Measurements from ENCODE around the gene HAUS8.

DNA sequence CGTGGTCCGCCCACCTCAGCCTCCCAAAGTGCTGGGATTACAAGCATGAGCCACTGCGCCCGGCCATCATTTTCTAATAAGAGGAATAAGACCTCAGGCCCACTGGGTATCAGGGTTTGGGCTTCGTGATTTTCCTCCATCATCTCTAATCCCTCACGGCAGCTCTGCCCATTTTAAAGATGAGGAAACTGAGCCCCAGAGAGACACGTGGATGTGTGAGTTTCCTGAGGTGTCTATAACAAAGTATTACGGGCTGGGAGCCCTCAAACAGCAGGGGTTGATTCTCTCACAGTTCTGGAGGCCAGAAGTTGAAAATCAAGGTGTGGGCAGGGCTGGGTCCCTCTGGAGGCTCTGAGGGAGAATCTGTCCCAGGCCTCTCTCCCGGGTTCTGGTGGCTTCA lies 34.0 kb upstream of the HAUS8 start:
- TF ChIP-seq POLR2A (IDR thresholded peaks at IDR 0.05) = no peak
- TF ChIP-seq, protein P1, sequence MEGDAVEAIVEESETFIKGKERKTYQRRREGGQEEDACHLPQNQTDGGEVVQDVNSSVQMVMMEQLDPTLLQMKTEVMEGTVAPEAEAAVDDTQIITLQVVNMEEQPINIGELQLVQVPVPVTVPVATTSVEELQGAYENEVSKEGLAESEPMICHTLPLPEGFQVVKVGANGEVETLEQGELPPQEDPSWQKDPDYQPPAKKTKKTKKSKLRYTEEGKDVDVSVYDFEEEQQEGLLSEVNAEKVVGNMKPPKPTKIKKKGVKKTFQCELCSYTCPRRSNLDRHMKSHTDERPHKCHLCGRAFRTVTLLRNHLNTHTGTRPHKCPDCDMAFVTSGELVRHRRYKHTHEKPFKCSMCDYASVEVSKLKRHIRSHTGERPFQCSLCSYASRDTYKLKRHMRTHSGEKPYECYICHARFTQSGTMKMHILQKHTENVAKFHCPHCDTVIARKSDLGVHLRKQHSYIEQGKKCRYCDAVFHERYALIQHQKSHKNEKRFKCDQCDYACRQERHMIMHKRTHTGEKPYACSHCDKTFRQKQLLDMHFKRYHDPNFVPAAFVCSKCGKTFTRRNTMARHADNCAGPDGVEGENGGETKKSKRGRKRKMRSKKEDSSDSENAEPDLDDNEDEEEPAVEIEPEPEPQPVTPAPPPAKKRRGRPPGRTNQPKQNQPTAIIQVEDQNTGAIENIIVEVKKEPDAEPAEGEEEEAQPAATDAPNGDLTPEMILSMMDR (IDR thresholded peaks at IDR 0.05) = no peak
